DND-41 (cell line): ENCODE results near the gene DIS3L2.

Experiments used
- ATAC-seq: fragments of 200-7000 bp; cut with Tn5 transposase; 3 replicates; pipeline ENCODE4 v1.9.1; 2021; ENCODE audit warnings: low read depth; ENCODE audit not compliant: insufficient read depth
- DNase-seq: peaks from one replicate; pipeline ENCODE4 v3.0.0-alpha.2; 2020
- H2AFZ ChIP-seq: 2 replicates; pipeline ENCODE4 v1.6.0; 2012; ENCODE audit warnings: low read depth, low read length
- H3K27ac ChIP-seq: 2 replicates; pipeline ENCODE4 v1.5.1; 2012; ENCODE audit warnings: low read length, inconsistent platforms
- H3K27me3 ChIP-seq: fragments of 200-600 bp; sonication (generic); 2 replicates; pipeline ENCODE4 v1.6.0; 2012; ENCODE audit warnings: low read length, mild to moderate bottlenecking, inconsistent platforms; ENCODE audit not compliant: insufficient read depth, poor library complexity
- H3K36me3 ChIP-seq: 2 replicates; pipeline ENCODE4 v1.5.1; 2012; ENCODE audit warnings: low read length, inconsistent platforms; ENCODE audit not compliant: insufficient read depth
- H3K4me1 ChIP-seq: 2 replicates; pipeline ENCODE4 v1.5.1; 2012; ENCODE audit warnings: mild to moderate bottlenecking, low read length; ENCODE audit not compliant: insufficient read depth
- H3K4me2 ChIP-seq: 2 replicates; pipeline ENCODE4 v1.6.0; 2012; ENCODE audit warnings: mild to moderate bottlenecking, moderate library complexity, low read length, inconsistent platforms; ENCODE audit not compliant: insufficient read depth
- H3K4me3 ChIP-seq, 2 experiments: fragments of 200-600 bp in 1 of 2; shearing (Covaris generic) in 1 of 2; 2 replicates each; pipeline ENCODE4 v1.5.1; 2012 to 2016; ENCODE audit warnings: inconsistent platforms in 2 of 2, low read length in 2 of 2, mild to moderate bottlenecking in 2 of 2, low read depth in 1 of 2, moderate library complexity in 1 of 2
- H3K79me2 ChIP-seq: 2 replicates; pipeline ENCODE4 v1.6.0; 2012; ENCODE audit warnings: low read length, inconsistent platforms; ENCODE audit not compliant: insufficient read depth
- H3K9ac ChIP-seq: 2 replicates; pipeline ENCODE4 v1.6.0; 2012; ENCODE audit warnings: low read depth, mild to moderate bottlenecking, inconsistent platforms, low read length, moderate library complexity
- H3K9me3 ChIP-seq: 2 replicates; pipeline ENCODE4 v1.5.1; 2012; ENCODE audit warnings: low read length, moderate library complexity, mild to moderate bottlenecking, inconsistent platforms; ENCODE audit not compliant: insufficient read depth, severe bottlenecking
- H4K20me1 ChIP-seq: 2 replicates; pipeline ENCODE4 v1.6.0; 2012; ENCODE audit warnings: low read length; ENCODE audit not compliant: insufficient read depth
- EZH2 ChIP-seq: IDR thresholded peaks from 3 replicates; pipeline ENCODE4 v1.6.1; 2012; ENCODE audit warnings: borderline replicate concordance, low read depth, mild to moderate bottlenecking, moderate library complexity, low read length, inconsistent platforms; ENCODE audit not compliant: severe bottlenecking
- TF ChIP-seq, protein P1 (sequence below): IDR thresholded peaks from 2 replicates; pipeline ENCODE4 v1.5.1; 2012; ENCODE audit warnings: borderline replicate concordance, low read length, moderate library complexity, mild to moderate bottlenecking; ENCODE audit not compliant: poor library complexity, severe bottlenecking; ENCODE audit errors: extremely low read depth

DIS3L2 gene

DNA sequence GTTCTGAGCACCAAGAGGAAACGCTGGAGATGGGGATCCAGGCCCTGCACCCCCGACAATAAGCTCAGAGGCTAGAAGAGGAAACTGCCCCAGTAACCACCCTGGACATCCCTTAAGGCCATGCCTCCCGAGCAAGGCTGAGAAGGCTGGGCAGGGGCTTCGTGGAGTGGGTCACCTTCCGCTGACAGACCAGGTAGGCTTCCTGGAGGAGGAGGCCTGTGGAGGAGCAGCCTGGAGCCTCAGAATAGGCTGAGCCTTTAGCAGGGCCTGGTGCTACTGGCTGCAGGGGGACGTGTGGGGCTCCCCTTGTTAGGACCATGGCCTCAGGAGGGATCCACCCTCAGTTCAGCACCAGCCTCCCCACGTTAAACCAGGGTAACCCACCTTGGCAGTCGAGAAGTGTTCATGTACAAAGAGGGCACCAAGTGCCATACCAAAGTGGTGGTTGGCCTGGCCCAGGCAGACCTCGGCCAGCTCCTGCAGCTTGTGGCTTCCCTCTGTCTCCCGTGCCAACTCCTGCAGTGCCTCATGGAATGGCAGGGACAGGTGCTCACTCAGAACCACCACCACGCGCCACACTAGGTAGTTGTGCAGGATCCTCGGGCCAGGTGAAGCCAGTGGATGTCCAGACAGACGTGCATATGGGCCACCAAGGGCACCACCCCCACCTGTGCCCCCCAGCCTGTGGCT, 388.6 kb downstream of the DIS3L2 start:
- Histone ChIP-seq H3K79me2 (no peaks in the 10 kb centered on the region), H3K36me3 (no peaks in the 10 kb centered on the region), H3K27ac (no peak overlapping the region), H2AFZ (no peak overlapping the region), H3K27me3 (no peaks in the 10 kb centered on the region), H4K20me1 (no peaks in the 10 kb centered on the region; the same call in 1 of the 2 replicates), H3K4me3 (no peak overlapping the region), H3K9me3 (no peaks in the 10 kb centered on the region), H3K4me1 (no peaks in the 10 kb centered on the region), H3K9ac (no peak overlapping the region), H3K4me2 (no peak overlapping the region)
- no peak for DNase-seq
- ATAC-seq = 0 out of 3 replicates have a peak, but pooled peaks have one; percentile 13
- no peak for TF ChIP-seq EZH2
- TF ChIP-seq, protein P1, sequence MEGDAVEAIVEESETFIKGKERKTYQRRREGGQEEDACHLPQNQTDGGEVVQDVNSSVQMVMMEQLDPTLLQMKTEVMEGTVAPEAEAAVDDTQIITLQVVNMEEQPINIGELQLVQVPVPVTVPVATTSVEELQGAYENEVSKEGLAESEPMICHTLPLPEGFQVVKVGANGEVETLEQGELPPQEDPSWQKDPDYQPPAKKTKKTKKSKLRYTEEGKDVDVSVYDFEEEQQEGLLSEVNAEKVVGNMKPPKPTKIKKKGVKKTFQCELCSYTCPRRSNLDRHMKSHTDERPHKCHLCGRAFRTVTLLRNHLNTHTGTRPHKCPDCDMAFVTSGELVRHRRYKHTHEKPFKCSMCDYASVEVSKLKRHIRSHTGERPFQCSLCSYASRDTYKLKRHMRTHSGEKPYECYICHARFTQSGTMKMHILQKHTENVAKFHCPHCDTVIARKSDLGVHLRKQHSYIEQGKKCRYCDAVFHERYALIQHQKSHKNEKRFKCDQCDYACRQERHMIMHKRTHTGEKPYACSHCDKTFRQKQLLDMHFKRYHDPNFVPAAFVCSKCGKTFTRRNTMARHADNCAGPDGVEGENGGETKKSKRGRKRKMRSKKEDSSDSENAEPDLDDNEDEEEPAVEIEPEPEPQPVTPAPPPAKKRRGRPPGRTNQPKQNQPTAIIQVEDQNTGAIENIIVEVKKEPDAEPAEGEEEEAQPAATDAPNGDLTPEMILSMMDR = no peak

DNA sequence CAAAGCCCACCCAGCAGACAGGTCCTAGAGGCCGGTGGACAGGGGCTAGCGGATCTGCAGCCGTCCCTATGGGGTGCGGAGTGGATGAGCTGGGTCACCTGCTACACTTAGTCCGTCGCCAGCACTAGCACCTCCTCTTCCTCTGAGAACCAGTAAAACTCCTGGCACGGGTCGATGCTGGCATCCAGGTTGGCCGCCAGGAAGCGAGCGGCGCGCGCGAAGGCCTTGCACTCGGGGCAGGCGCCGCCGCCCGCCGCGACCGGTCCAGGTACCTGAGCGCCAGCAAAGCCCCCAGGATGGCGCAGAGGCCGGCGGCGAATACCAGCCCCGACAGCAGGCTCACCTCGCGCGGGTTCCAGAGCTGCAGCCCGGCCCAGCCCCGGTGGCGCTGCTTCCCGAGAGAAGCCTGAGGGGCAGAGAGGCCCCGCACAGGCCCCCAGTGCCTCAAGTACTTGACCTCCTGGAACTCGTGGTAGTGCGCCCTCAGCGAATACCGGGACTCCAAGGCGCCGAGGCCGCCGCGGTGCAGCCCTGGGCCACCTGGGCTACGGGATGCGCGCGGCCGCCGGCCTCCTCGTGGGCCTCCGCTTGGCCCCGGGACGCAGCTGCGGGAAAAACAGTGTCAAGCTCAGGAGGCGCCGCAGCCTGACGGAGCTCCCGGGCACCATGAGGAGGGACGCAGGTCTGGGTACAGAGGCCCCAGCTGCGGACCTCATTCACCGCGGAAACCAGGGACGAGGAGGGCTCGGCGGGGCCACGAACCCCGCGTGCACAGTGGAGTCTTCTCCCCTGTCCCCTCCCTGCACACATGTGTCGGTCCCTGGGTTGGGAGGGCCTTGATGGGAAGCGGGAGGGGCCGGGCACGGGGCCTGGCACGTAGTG, 389.5 kb downstream of the DIS3L2 start:
- DNase-seq = no peak

DNA sequence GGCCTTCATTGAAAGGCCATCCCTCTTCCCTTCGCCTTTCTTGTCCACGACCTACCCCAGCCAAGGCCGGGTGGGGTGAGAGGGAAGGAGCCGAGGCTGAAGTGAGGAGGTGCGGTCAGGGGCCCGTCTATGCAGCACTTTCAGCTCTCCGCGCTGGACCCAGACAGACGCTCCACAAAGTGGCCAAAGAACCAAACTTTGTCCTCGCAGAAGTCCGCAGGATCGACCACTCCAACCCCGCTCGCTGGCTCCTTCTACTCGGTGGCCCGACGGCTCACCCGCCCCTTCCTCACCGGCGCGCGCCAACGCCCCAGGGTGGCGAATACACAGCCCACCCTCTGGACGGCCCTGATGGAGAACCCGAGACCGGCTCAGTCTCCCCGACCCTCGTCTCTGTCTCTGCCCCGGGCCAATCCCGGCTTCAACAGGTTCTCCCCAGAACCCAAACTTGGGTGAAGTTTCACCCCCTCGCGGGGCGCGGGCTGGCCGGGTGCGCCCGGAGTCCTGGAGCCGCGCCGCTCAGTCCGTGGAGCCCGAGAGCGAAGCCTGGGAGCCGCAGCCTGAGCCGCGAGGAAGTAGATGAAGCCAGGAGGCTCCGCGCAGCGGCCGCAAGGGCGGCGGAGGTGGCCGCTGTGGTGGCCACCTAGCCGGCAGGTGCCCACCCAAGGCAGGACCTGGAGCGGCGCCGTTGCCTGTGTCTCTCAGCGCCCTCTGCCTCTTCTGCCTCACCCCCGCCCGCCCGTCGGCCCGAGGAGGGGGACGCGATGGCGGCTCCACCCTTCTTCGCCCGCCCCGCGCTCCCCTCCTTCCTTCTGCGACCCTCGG, 390.4 kb downstream of the DIS3L2 start:
- Histone ChIP-seq H3K9me3 (no peaks in the 10 kb centered on the region), H3K36me3 (no peaks in the 10 kb centered on the region), H3K27ac (no peak overlapping the region), H3K4me3 (no peak overlapping the region), H2AFZ (no peak overlapping the region), H4K20me1 (no peaks in the 10 kb centered on the region), H3K27me3 (no peaks in the 10 kb centered on the region), H3K4me2 (no peak overlapping the region), H3K79me2 (no peaks in the 10 kb centered on the region), H3K9ac (no peak overlapping the region), H3K4me1 (no peaks in the 10 kb centered on the region)
- TF ChIP-seq EZH2 = no peak
- TF ChIP-seq, protein P1 = no peak
- DNase-seq (no peak), ATAC-seq (no peak)

More for the DNA sequence above, 389.5 kb downstream of the DIS3L2 start:
- Histone ChIP-seq H3K27ac (no peak overlapping the region), H2AFZ (no peak overlapping the region), H3K9me3 (no peaks in the 10 kb centered on the region), H3K36me3 (no peaks in the 10 kb centered on the region), H3K4me1 (no peaks in the 10 kb centered on the region), H3K79me2 (no peaks in the 10 kb centered on the region), H3K9ac (no peak overlapping the region), H3K27me3 (no peaks in the 10 kb centered on the region), H3K4me2 (no peak overlapping the region), H4K20me1 (no peaks in the 10 kb centered on the region), H3K4me3 (no peak overlapping the region)
- TF ChIP-seq EZH2 = no peak
- TF ChIP-seq, protein P1 = no peak
- no peak for ATAC-seq
